Stomach (tissue), 9 donors: ENCODE results near the gene REXO1. TPM values are rescaled to one million over a fixed set of nuclear protein-coding genes. Genes with fewer than 3 reads are reported as not detected.

Experiments used
- DNase-seq, 2 donors: peaks; one replicate each; pipeline versions ENCODE4 v3.0.0 to v3.0.0-alpha.2; 2013 to 2019
- H3K27ac ChIP-seq, 5 donors: fragments of 200-600 bp in 4 of 5; sonication (generic) in 4 of 5; one replicate each; pipeline ENCODE4 v1.5.1; 2013 to 2019; ENCODE audit warnings: mild to moderate bottlenecking in 1 of 5, moderate library complexity in 1 of 5
- H3K27me3 ChIP-seq, 3 donors: fragments of 200-600 bp; sonication (generic); one replicate each; pipeline ENCODE4 v1.5.1; 2017 to 2019; ENCODE audit warnings: mixed run types in 1 of 3
- H3K36me3 ChIP-seq, 4 donors: fragments of 200-600 bp; sonication (generic); 1 replicate in 3 of 4; 2 replicates in 1 of 4; pipeline ENCODE4 v1.5.1; 2016 to 2019
- H3K4me1 ChIP-seq, 4 donors: fragments of 200-600 bp; sonication (generic); one replicate each; pipeline ENCODE4 v1.5.1; 2016 to 2019
- H3K4me3 ChIP-seq, 4 donors: fragments of 200-600 bp; sonication (generic) in 3 of 4; one replicate each; pipeline ENCODE4 v1.5.1; 2016 to 2019; ENCODE audit warnings: mild to moderate bottlenecking in 1 of 4
- H3K9me3 ChIP-seq, 4 donors: fragments of 200-600 bp; sonication (generic); one replicate each; pipeline ENCODE4 v1.5.1; 2016 to 2019
- EP300 ChIP-seq: sonication (generic); formaldehyde crosslinking; IDR thresholded peaks from one replicate; pipeline ENCODE4 v1.6.1; 2017; ENCODE audit warnings: antibody characterized with exemption
- POLR2A ChIP-seq, 4 donors: fragments of 450-650 bp; IDR thresholded peaks; one replicate each; pipeline ENCODE4 v1.6.1; 2016; ENCODE audit warnings: antibody characterized with exemption in 4 of 4, control low read depth in 2 of 4, mild to moderate bottlenecking in 1 of 4, moderate library complexity in 1 of 4
- POLR2AphosphoS5 ChIP-seq, 3 donors: sonication (generic); formaldehyde crosslinking; IDR thresholded peaks; one replicate each; pipeline ENCODE4 v1.6.1; 2016; ENCODE audit warnings: antibody characterized with exemption in 3 of 3
- WGBS, 5 donors: extraction: QIAGEN DNeasy Blood & Tissue Kit in 3 of 5; methylation state at CpG; one replicate each; pipeline versions ENCODE4 v1.1.5 to v1.1.7; 2013 to 2018; 5-methylcytosine and 5-hydroxymethylcytosine counted together
- intact Hi-C: fragments of 100-400 bp; cut with DNase I; formaldehyde crosslinking; loops from one replicate; pipeline ENCODE4 v1.15.1; 2023; ENCODE audit warnings: low total_unique reads
- polyA plus RNA-seq, 3 donors: library from polyadenylated mRNA; stranded (reverse); fragments of 200-250 nt; gene quantifications; one replicate each; pipeline ENCODE4 v1.2.3, GENCODE V29; 2013
- total RNA-seq, 5 donors: library from RNA; depleted of rRNA; stranded (reverse); fragments of >200 nt; gene quantifications; one replicate each; pipeline versions ENCODE4 v1.1.0 to v1.2.3, GENCODE V29; 2014 to 2016
- TF ChIP-seq, protein P1 (sequence below), 7 experiments: fragments of 450-650 bp in 4 of 7; fragments of 200-600 bp in 3 of 7; sonication (generic) in 3 of 7; IDR thresholded peaks; one replicate each; pipeline ENCODE4 v1.5.1; 2016 to 2019; ENCODE audit warnings: antibody characterized with exemption in 7 of 7, control low read depth in 2 of 7, mild to moderate bottlenecking in 1 of 7
- donor health status: healthy with polysubstance abuse.
- donor health status: Bipolar disorder and iron deficiency.
- donor health status: healthy.

Gene REXO1
- total and polyA plus RNA-seq, 8 donors = 10.1 to 164 (median 15.6) TPM

DNA sequence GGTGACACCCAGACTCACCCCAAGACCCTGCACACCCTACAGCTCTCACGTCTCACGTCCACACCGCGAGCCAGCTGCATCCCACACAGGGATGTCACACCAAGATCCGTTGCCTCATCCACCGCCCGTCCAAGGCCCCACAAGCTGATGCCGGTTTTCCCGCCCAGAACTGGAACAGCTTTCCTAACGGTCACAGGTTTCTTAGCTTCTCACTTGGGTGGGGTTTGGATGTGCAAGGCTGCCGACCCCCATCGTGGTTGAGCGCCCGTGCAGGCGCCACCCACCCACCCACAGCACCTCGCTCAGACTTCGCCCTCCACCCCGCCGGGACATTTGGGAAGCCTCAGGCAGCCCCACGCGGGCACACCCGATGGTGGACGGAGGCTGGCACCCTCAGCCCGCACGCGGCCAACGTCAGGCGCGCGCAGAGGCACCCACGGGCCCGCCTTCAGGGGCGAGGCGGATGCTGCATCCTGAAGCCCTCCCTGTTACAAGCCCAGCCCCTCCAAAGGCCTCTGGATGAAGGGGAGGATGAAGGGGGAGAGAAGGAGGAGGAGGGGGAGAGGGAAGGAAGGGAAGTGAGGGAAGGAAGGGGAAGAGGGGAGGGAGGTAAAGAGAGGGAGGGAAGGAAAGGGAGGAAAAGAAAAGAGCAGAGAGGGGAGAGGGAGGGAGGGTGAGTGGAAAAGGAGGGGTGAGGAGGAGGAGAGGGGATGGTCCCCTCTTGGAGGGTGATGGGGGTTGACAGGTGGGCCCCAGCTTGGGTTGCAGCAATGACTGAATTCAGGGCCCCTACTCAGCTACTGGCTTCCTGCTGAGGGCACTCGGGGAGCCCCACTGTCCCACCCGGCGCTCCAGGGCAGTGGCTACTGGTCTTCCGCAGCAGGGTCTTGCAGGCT is 82.1 kb downstream of the REXO1 start:
- H3K27ac ChIP-seq = no peak overlapping the region
- intact Hi-C loops = no loop called here
- no peak overlapping the region for H3K4me3 ChIP-seq
- WGBS, 5 donors = 6 to 31% (median 16%) methylated on average over 17 to 38 of the region's 38 CpGs
- H3K4me1 ChIP-seq = peaks cover 0 to 8% (median 3%) of the 10 kb centered on the region in 4 donors
- TF ChIP-seq POLR2AphosphoS5 (IDR thresholded peaks at IDR 0.05) = no peak
- no peak for TF ChIP-seq EP300
- no peak for TF ChIP-seq POLR2A (IDR thresholded peaks at IDR 0.05)
- TF ChIP-seq, protein P1, sequence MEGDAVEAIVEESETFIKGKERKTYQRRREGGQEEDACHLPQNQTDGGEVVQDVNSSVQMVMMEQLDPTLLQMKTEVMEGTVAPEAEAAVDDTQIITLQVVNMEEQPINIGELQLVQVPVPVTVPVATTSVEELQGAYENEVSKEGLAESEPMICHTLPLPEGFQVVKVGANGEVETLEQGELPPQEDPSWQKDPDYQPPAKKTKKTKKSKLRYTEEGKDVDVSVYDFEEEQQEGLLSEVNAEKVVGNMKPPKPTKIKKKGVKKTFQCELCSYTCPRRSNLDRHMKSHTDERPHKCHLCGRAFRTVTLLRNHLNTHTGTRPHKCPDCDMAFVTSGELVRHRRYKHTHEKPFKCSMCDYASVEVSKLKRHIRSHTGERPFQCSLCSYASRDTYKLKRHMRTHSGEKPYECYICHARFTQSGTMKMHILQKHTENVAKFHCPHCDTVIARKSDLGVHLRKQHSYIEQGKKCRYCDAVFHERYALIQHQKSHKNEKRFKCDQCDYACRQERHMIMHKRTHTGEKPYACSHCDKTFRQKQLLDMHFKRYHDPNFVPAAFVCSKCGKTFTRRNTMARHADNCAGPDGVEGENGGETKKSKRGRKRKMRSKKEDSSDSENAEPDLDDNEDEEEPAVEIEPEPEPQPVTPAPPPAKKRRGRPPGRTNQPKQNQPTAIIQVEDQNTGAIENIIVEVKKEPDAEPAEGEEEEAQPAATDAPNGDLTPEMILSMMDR (IDR thresholded peaks at IDR 0.05) = no peak
- H3K9me3 ChIP-seq = peaks cover 4 to 17% (median 12%) of the 10 kb centered on the region in 4 donors
- no peak for DNase-seq
- H3K36me3 ChIP-seq = no peaks in the 10 kb centered on the region
- peaks cover 37 to 100% (median 86%) of the 10 kb centered on the region in 3 donors for H3K27me3 ChIP-seq

Other genes with a start within 250 kb of the REXO1 start
- 100 to 1,000 TPM in 3 of 5 donors, 10 to 100 TPM in 2; 32.2 to 659 (median 151) TPM for gene UQCR11, start 243.0 kb downstream of the REXO1 start, total RNA-seq
- gene UQCR11, start 243.0 kb downstream of the REXO1 start, polyA plus RNA-seq = 100 to 1,000 TPM; 140 to 217 (median 191) TPM
- gene TCF3, start 195.9 kb downstream of the REXO1 start, total RNA-seq = 10 to 100 TPM; 12.8 to 90.2 (median 34.8) TPM
- 10 to 100 TPM; 30.2 to 34.6 (median 33.7) TPM for gene TCF3, start 195.9 kb downstream of the REXO1 start, polyA plus RNA-seq
- under 1 TPM in 2 of 5 donors, not detected in 3; 0.29 to 0.37 TPM for gene ONECUT3, start 95.0 kb downstream of the REXO1 start, total RNA-seq
- gene ONECUT3, start 95.0 kb downstream of the REXO1 start, polyA plus RNA-seq = under 1 TPM in 1 of 3 donors, not detected in 2; 0.13 TPM
- gene ATP8B3, start 36.2 kb downstream of the REXO1 start, total RNA-seq = 1 to 10 TPM in 1 of 5 donors, not detected in 4; 1.3 TPM
- 1 to 10 TPM in 1 of 3 donors, under 1 TPM in 2; 0.15 to 1.4 (median 0.31) TPM for gene ATP8B3, start 36.2 kb downstream of the REXO1 start, polyA plus RNA-seq
- 10 to 100 TPM in 2 of 5 donors, 1 to 10 TPM in 2, not detected in 1; 3.5 to 31.9 (median 15.8) TPM for gene KLF16, start 15.1 kb upstream of the REXO1 start, total RNA-seq
- gene KLF16, start 15.1 kb upstream of the REXO1 start, polyA plus RNA-seq = 1 to 10 TPM; 5.0 to 7.6 (median 6.6) TPM
- gene ABHD17A, start 37.0 kb upstream of the REXO1 start, total RNA-seq = 100 to 1,000 TPM in 1 of 5 donors, 10 to 100 TPM in 4; 25.7 to 177 (median 33.0) TPM
- gene ABHD17A, start 37.0 kb upstream of the REXO1 start, polyA plus RNA-seq = 10 to 100 TPM; 73.0 to 76.3 (median 75.5) TPM
- gene ADAT3, start 56.9 kb upstream of the REXO1 start, total RNA-seq = 10 to 100 TPM in 3 of 5 donors, 1 to 10 TPM in 2; 4.2 to 75.9 (median 18.3) TPM
- gene ADAT3, start 56.9 kb upstream of the REXO1 start, polyA plus RNA-seq = 1 to 10 TPM; 5.5 to 6.7 (median 6.0) TPM
- gene SCAMP4, start 56.9 kb upstream of the REXO1 start, total RNA-seq = 10 to 100 TPM; 10.7 to 77.6 (median 17.9) TPM
- gene SCAMP4, start 56.9 kb upstream of the REXO1 start, polyA plus RNA-seq = 10 to 100 TPM in 2 of 3 donors, 1 to 10 TPM in 1; 7.8 to 23.9 (median 19.4) TPM
- gene CSNK1G2, start 92.7 kb upstream of the REXO1 start, total RNA-seq = 100 to 1,000 TPM in 3 of 5 donors, 10 to 100 TPM in 2; 35.8 to 210 (median 106) TPM
- gene CSNK1G2, start 92.7 kb upstream of the REXO1 start, polyA plus RNA-seq = 10 to 100 TPM; 30.2 to 44.9 (median 37.3) TPM
- gene BTBD2, start 167.2 kb upstream of the REXO1 start, total RNA-seq = 10 to 100 TPM; 17.9 to 39.6 (median 33.3) TPM
- gene BTBD2, start 167.2 kb upstream of the REXO1 start, polyA plus RNA-seq = 10 to 100 TPM; 39.9 to 50.2 (median 40.9) TPM
- 100 to 1,000 TPM in 2 of 5 donors, 10 to 100 TPM in 3; 38.7 to 192 (median 83.9) TPM for gene MKNK2, start 202.8 kb upstream of the REXO1 start, total RNA-seq
- 100 to 1,000 TPM; 102 to 164 (median 130) TPM for gene MKNK2, start 202.8 kb upstream of the REXO1 start, polyA plus RNA-seq
- 100 to 1,000 TPM in 2 of 5 donors, 10 to 100 TPM in 2, 1 to 10 TPM in 1; 9.9 to 181 (median 41.4) TPM for gene MOB3A, start 247.8 kb upstream of the REXO1 start, total RNA-seq
- 10 to 100 TPM; 12.6 to 17.4 (median 14.1) TPM for gene MOB3A, start 247.8 kb upstream of the REXO1 start, polyA plus RNA-seq
- 1 to 10 TPM in 2 of 5 donors, not detected in 3; 3.5 to 7.5 TPM for gene IZUMO4, start 248.4 kb upstream of the REXO1 start, total RNA-seq
- 10 to 100 TPM in 1 of 3 donors, 1 to 10 TPM in 2; 8.1 to 22.3 (median 9.6) TPM for gene IZUMO4, start 248.4 kb upstream of the REXO1 start, polyA plus RNA-seq